HEK293 (cell line): Measurements from ENCODE around the gene MRPL44.

Experiments
- CTCF ChIA-PET: fragments of 350-600 bp; formaldehyde crosslinking; extraction: SDS; loops from one replicate; lab custom pipeline; 2021; ENCODE audit warnings: antibody characterized with exemption; lab: Yijun Ruan, JAX
- POLR2A ChIA-PET: fragments of 300-600 bp; formaldehyde crosslinking; extraction: SDS; loops from one replicate; lab custom pipeline; 2020; ENCODE audit warnings: antibody characterized with exemption, inconsistent platforms; lab: Yijun Ruan, JAX
- H3K27ac ChIP-seq: fragments of 200-500 bp; sonication (Bioruptor generic); 2 replicates; pipeline ENCODE4 v1.5.1; 2014; ENCODE audit warnings: low read depth, low read length, control low read depth, inconsistent platforms; ENCODE audit errors: extremely low read depth
- H3K36me3 ChIP-seq, 2 experiments: fragments of 200-500 bp in 1 of 2; sonication (Bioruptor generic) in 1 of 2; 1 replicate in 1 of 2; 2 replicates in 1 of 2; pipeline ENCODE4 v1.5.1; 2014 to 2017; ENCODE audit warnings: inconsistent platforms in 2 of 2, low read length in 2 of 2; ENCODE audit not compliant: control insufficient read depth in 2 of 2, insufficient read depth in 1 of 2
- H3K4me1 ChIP-seq: fragments of 200-500 bp; sonication (Bioruptor generic); 2 replicates; pipeline ENCODE4 v1.5.1; 2014; ENCODE audit warnings: mild to moderate bottlenecking, low read length, inconsistent platforms; ENCODE audit not compliant: control insufficient read depth, insufficient read depth
- H3K4me3 ChIP-seq: 2 replicates; pipeline ENCODE4 v1.5.1; 2011; ENCODE audit warnings: low read depth, mild to moderate bottlenecking, control low read depth, low read length, moderate library complexity
- H3K9me3 ChIP-seq: fragments of 200-500 bp; sonication (Bioruptor generic); 2 replicates; pipeline ENCODE4 v1.5.1; 2014; ENCODE audit warnings: low read depth, low read length, inconsistent platforms; ENCODE audit not compliant: control insufficient read depth, insufficient read depth
- PATZ1 ChIP-seq: fragments of 450-650 bp; formaldehyde crosslinking; IDR thresholded peaks from 2 replicates; pipeline ENCODE4 v1.5.1; 2016; ENCODE audit warnings: missing biosample characterization, missing genetic modification characterization
- SP3 ChIP-seq: fragments of 450-650 bp; formaldehyde crosslinking; IDR thresholded peaks from 2 replicates; pipeline ENCODE4 v1.5.1; 2016; ENCODE audit warnings: missing biosample characterization, missing genetic modification characterization
- WT1 ChIP-seq: fragments of 450-650 bp; formaldehyde crosslinking; IDR thresholded peaks from 2 replicates; pipeline ENCODE4 v1.5.1; 2016; ENCODE audit warnings: missing biosample characterization, missing genetic modification characterization
- YY1 ChIP-seq: fragments of 450-650 bp; formaldehyde crosslinking; IDR thresholded peaks from 2 replicates; pipeline ENCODE4 v1.5.1; 2018; ENCODE audit warnings: missing biosample characterization, missing genetic modification characterization
- YY2 ChIP-seq: fragments of 450-650 bp; formaldehyde crosslinking; IDR thresholded peaks from 2 replicates; pipeline ENCODE4 v1.5.1; 2016; ENCODE audit warnings: missing biosample characterization, missing genetic modification characterization
- ZBTB20 ChIP-seq: fragments of 450-650 bp; formaldehyde crosslinking; IDR thresholded peaks from 2 replicates; pipeline ENCODE4 v1.5.1; 2016; ENCODE audit warnings: missing biosample characterization, missing genetic modification characterization
- ZFP69B ChIP-seq: fragments of 450-650 bp; formaldehyde crosslinking; IDR thresholded peaks from 2 replicates; pipeline ENCODE4 v1.5.1; 2016; ENCODE audit warnings: missing biosample characterization, missing genetic modification characterization
- ZIC2 ChIP-seq: fragments of 450-650 bp; formaldehyde crosslinking; IDR thresholded peaks from 2 replicates; pipeline ENCODE4 v1.5.1; 2016; ENCODE audit warnings: missing biosample characterization, missing genetic modification characterization
- ZNF202 ChIP-seq: fragments of 450-650 bp; formaldehyde crosslinking; IDR thresholded peaks from 2 replicates; pipeline ENCODE4 v1.5.1; 2016; ENCODE audit warnings: missing biosample characterization, missing genetic modification characterization, borderline replicate concordance
- ZNF211 ChIP-seq: fragments of 450-650 bp; formaldehyde crosslinking; IDR thresholded peaks from 2 replicates; pipeline ENCODE4 v1.5.1; 2016; ENCODE audit warnings: low read depth, missing biosample characterization, missing genetic modification characterization
- ZNF394 ChIP-seq: fragments of 450-650 bp; formaldehyde crosslinking; IDR thresholded peaks from 2 replicates; pipeline ENCODE4 v1.5.1; 2016; ENCODE audit warnings: missing biosample characterization, missing genetic modification characterization, mild to moderate bottlenecking, moderate library complexity, borderline replicate concordance
- ZNF426 ChIP-seq: fragments of 450-650 bp; formaldehyde crosslinking; IDR thresholded peaks from 2 replicates; pipeline ENCODE4 v1.5.1; 2017; ENCODE audit warnings: missing biosample characterization, missing genetic modification characterization, mild to moderate bottlenecking, inconsistent platforms, moderate library complexity
- ZNF48 ChIP-seq: fragments of 450-650 bp; formaldehyde crosslinking; IDR thresholded peaks from 2 replicates; pipeline ENCODE4 v1.5.1; 2016; ENCODE audit warnings: missing biosample characterization, missing genetic modification characterization
- ZNF548 ChIP-seq: fragments of 450-650 bp; formaldehyde crosslinking; IDR thresholded peaks from 2 replicates; pipeline ENCODE4 v1.5.1; 2016; ENCODE audit warnings: missing biosample characterization, missing genetic modification characterization
- ZNF658 ChIP-seq: fragments of 450-650 bp; formaldehyde crosslinking; IDR thresholded peaks from 2 replicates; pipeline ENCODE4; 2016; ENCODE audit warnings: missing biosample characterization, missing genetic modification characterization
- ZNF692 ChIP-seq: fragments of 450-650 bp; formaldehyde crosslinking; IDR thresholded peaks from 2 replicates; pipeline ENCODE4 v1.5.1; 2016; ENCODE audit warnings: missing biosample characterization, missing genetic modification characterization
- ZNF707 ChIP-seq: fragments of 450-650 bp; formaldehyde crosslinking; IDR thresholded peaks from 2 replicates; pipeline ENCODE4 v1.5.1; 2016; ENCODE audit warnings: missing biosample characterization, missing genetic modification characterization
- ZNF777 ChIP-seq: fragments of 450-650 bp; formaldehyde crosslinking; IDR thresholded peaks from 2 replicates; pipeline ENCODE4 v1.5.1; 2017; ENCODE audit warnings: missing biosample characterization, missing genetic modification characterization, borderline replicate concordance
- TF ChIP-seq, protein P1 (sequence below): fragments of 450-650 bp; formaldehyde crosslinking; IDR thresholded peaks from 2 replicates; pipeline ENCODE4 v1.5.1; 2016; ENCODE audit warnings: missing biosample characterization, missing genetic modification characterization, borderline replicate concordance
- TF ChIP-seq, protein P2 (sequence below): fragments of 450-650 bp; formaldehyde crosslinking; IDR thresholded peaks from 2 replicates; pipeline ENCODE4 v1.5.0; 2017; ENCODE audit warnings: missing biosample characterization, missing genetic modification characterization, borderline replicate concordance

Gene MRPL44

DNA sequence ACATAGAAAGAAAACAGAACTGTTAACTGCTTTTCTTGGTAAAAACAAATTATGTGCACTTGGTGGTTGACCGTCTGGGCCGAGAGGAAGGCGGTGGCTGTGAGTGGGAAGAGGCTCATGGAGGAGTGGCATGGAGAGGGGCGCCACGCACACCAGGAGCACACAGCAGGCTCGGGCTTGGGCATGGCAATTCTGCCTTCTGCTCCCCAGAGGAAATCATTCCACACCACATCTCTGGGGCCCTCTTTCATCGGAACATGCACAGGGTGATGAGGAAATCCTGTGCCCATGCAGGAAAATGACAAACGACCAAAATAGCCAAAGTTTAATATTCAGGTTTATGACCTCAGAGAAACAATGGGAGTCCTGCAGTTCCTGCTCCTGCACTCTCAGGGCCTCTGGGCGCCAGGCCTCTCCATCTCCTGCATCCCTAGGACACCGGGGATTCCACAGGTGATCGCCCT, 38.6 kb upstream of the MRPL44 start (continued):
- TF ChIP-seq ZBTB20: no peak

DNA sequence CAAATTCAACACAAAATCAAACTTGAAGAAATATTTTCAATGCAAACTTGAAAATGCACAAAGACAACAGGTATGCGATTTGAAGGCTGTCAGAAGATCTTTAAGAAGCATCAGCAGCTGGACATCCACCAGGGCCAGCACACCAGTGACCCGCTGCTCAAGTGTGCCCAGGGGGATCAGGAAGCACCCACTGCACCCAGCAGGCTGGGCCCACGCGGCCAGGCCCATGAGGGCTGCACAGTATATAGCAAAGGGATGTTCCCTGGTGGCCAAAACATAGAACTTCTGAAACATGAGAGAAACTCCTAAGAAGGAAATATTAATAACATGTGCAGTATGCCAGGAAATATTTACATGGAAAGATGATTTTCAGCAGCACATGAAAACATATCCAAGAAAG, 37.2 kb upstream of the MRPL44 start:
- Histone ChIP-seq H3K27ac (no peak overlapping the region), H3K9me3 (no peaks in the 10 kb centered on the region), H3K4me3 (no peak overlapping the region), H3K36me3 (peaks cover 0 to 21% of the 10 kb centered on the region in 2 experiments; a peak in 2 of 3 replicates), H3K4me1 (no peaks in the 10 kb centered on the region)
- TF ChIP-seq ZNF658 (tag by site-specific recombination) (no peak), ZFP69B (tag by site-specific recombination) (no peak), ZNF692 (no peak), ZNF202 (no peak), ZNF707 (tag by site-specific recombination) (no peak), YY1 (no peak), YY2 (tag by site-specific recombination) (no peak), SP3 (no peak), ZIC2 (no peak), PATZ1 (tag by site-specific recombination) (no peak), ZBTB20 (no peak), WT1 (no peak), ZNF548 (tag by site-specific recombination) (no peak), ZNF777 (tag by site-specific recombination) (no peak), ZNF394 (tag by site-specific recombination) (no peak), ZNF426 (no peak), ZNF211 (tag by site-specific recombination) (no peak), ZNF48 (no peak)
- TF ChIP-seq, protein P1, sequence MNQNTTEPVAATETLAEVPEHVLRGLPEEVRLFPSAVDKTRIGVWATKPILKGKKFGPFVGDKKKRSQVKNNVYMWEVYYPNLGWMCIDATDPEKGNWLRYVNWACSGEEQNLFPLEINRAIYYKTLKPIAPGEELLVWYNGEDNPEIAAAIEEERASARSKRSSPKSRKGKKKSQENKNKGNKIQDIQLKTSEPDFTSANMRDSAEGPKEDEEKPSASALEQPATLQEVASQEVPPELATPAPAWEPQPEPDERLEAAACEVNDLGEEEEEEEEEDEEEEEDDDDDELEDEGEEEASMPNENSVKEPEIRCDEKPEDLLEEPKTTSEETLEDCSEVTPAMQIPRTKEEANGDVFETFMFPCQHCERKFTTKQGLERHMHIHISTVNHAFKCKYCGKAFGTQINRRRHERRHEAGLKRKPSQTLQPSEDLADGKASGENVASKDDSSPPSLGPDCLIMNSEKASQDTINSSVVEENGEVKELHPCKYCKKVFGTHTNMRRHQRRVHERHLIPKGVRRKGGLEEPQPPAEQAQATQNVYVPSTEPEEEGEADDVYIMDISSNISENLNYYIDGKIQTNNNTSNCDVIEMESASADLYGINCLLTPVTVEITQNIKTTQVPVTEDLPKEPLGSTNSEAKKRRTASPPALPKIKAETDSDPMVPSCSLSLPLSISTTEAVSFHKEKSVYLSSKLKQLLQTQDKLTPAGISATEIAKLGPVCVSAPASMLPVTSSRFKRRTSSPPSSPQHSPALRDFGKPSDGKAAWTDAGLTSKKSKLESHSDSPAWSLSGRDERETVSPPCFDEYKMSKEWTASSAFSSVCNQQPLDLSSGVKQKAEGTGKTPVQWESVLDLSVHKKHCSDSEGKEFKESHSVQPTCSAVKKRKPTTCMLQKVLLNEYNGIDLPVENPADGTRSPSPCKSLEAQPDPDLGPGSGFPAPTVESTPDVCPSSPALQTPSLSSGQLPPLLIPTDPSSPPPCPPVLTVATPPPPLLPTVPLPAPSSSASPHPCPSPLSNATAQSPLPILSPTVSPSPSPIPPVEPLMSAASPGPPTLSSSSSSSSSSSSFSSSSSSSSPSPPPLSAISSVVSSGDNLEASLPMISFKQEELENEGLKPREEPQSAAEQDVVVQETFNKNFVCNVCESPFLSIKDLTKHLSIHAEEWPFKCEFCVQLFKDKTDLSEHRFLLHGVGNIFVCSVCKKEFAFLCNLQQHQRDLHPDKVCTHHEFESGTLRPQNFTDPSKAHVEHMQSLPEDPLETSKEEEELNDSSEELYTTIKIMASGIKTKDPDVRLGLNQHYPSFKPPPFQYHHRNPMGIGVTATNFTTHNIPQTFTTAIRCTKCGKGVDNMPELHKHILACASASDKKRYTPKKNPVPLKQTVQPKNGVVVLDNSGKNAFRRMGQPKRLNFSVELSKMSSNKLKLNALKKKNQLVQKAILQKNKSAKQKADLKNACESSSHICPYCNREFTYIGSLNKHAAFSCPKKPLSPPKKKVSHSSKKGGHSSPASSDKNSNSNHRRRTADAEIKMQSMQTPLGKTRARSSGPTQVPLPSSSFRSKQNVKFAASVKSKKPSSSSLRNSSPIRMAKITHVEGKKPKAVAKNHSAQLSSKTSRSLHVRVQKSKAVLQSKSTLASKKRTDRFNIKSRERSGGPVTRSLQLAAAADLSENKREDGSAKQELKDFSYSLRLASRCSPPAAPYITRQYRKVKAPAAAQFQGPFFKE (tag by site-specific recombination): no peak
- TF ChIP-seq, protein P2, sequence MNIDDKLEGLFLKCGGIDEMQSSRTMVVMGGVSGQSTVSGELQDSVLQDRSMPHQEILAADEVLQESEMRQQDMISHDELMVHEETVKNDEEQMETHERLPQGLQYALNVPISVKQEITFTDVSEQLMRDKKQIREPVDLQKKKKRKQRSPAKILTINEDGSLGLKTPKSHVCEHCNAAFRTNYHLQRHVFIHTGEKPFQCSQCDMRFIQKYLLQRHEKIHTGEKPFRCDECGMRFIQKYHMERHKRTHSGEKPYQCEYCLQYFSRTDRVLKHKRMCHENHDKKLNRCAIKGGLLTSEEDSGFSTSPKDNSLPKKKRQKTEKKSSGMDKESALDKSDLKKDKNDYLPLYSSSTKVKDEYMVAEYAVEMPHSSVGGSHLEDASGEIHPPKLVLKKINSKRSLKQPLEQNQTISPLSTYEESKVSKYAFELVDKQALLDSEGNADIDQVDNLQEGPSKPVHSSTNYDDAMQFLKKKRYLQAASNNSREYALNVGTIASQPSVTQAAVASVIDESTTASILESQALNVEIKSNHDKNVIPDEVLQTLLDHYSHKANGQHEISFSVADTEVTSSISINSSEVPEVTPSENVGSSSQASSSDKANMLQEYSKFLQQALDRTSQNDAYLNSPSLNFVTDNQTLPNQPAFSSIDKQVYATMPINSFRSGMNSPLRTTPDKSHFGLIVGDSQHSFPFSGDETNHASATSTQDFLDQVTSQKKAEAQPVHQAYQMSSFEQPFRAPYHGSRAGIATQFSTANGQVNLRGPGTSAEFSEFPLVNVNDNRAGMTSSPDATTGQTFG (tag by site-specific recombination): no peak
- POLR2A ChIA-PET: no interaction called here
- CTCF ChIA-PET: no interaction called here
